Measurements from ENCODE around the gene PNPLA4. TPM values are rescaled to one million over a fixed set of nuclear protein-coding genes. Genes with fewer than 3 reads are reported as not detected.
A peak's percentile ranks its signal among the peaks of the same experiment; 100 is the strongest.

Gene PNPLA4
- total and polyA plus RNA-seq, 2 experiments from 2014 or later, result 19.4 to 20.0 TPM

DNA sequence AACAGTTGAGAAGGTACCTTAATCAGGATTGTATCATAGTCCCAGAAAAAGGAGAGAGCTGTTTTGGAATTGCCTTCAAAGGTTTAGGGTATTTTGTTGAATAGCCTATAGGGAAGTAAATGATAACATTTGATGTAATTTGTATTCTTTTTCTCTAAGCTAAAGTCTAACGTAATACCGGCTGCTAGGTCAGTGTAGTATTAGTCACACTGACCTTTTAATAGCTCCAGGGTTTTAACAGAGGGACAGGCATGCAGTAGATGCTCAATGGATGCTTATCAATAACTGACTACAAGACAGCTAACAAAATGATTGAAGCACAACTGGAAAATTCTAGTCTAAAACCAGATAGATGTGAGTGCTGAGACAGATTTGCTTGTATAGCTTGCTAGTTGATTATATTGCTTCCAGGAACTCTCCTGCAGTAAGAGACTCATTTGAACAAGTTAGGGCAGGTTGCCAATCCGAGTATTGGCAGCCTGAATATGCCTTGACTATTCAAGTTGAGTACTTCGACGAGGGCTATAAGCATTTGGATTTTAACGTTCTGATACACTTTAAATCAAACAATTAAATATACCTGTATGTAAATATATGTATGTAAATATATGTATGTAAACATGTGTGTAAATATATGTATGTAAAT lies 16.5 kb upstream of the PNPLA4 start:
- no peak overlapping the region for H3K27ac Mint-ChIP-seq
- Histone ChIP-seq H3K4me2 (no peak overlapping the region), H3K9me2 (ENCODE audit: insufficient read depth) (no peaks in the 10 kb centered on the region), H3K27ac (ENCODE audit: low read depth) (no peak overlapping the region), H3K4me3 (no peak overlapping the region), H2AFZ (no peak overlapping the region), H3K79me2 (replicated peaks; ENCODE audit: insufficient read depth) (no peaks in the 10 kb centered on the region), H3K27me3 (ENCODE audit: insufficient read depth) (no peaks in the 10 kb centered on the region), H3F3A (replicated peaks; ENCODE audit: low read depth) (no peaks in the 10 kb centered on the region), H3K36me3 (ENCODE audit: insufficient read depth) (no peaks in the 10 kb centered on the region), H4K20me1 (replicated peaks; ENCODE audit: insufficient read depth) (no peaks in the 10 kb centered on the region), H3K4me1 (ENCODE audit: insufficient read depth) (no peaks in the 10 kb centered on the region)
- no peak for DNase-seq (ENCODE audit: low spot score)
- ATAC-seq, result no peak
- H3K9me3 Mint-ChIP-seq, result no peaks in the 10 kb centered on the region
- no peak overlapping the region for H3K4me3 Mint-ChIP-seq
- TF ChIP-seq POLR2AphosphoS5 (IDR thresholded peaks at IDR 0.05; ENCODE audit: low read depth) (no peak), ETS1 (IDR thresholded peaks at IDR 0.05) (no peak)
- H3K4me1 Mint-ChIP-seq, result peaks cover 9% of the 10 kb centered on the region; the same call in 2 of the 3 replicates
- H3K27me3 Mint-ChIP-seq (ENCODE audit: insufficient read depth, low read depth, poor library complexity), result no peaks in the 10 kb centered on the region
- H3K36me3 Mint-ChIP-seq (ENCODE audit: low read depth), result no peaks in the 10 kb centered on the region

DNA sequence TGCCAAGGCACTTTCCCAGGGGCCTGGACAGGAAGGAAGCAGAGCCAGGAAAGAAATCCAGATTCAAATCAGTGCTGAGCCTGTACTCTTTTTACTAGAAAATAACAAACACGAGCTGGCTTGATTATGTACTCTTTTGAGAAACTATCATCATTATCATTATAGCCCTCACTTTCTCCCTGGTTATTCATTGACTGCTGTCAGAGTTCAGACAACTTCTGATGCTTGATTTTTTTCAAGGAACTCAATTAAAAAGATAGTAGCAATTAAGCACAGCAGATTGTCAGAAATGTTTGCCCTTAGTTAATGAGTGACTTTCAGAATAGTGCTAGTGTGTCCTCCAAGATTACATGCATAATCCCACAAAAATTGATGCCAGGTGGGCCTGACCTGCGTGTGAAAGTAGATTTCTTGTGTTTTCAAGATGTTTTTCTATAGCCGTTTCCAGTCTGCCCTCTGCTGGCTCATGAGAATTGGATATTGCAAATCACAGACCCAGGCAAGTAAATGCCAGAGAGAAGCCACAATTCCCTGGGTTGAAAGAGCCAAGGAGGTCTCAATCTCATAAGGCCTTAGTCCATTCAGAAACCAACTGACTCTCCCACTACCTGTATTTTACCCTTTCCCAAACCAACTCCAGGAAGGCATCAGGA lies 14.3 kb upstream of the PNPLA4 start:
- ATAC-seq (peak; percentile 29; the same call in 1 of the 3 replicates), DNase-seq (ENCODE audit: low spot score) (peak; percentile 37)
- Histone ChIP-seq H3K9me2 (ENCODE audit: insufficient read depth) (no peaks in the 10 kb centered on the region), H3K27me3 (ENCODE audit: insufficient read depth) (no peaks in the 10 kb centered on the region), H3K79me2 (replicated peaks; ENCODE audit: insufficient read depth) (no peaks in the 10 kb centered on the region), H3K4me2 (no peak overlapping the region), H3K27ac (ENCODE audit: low read depth) (no peak overlapping the region), H3K4me1 (ENCODE audit: insufficient read depth) (no peaks in the 10 kb centered on the region), H2AFZ (no peak overlapping the region), H4K20me1 (replicated peaks; ENCODE audit: insufficient read depth) (no peaks in the 10 kb centered on the region), H3K4me3 (no peak overlapping the region), H3F3A (replicated peaks; ENCODE audit: low read depth) (no peaks in the 10 kb centered on the region), H3K36me3 (ENCODE audit: insufficient read depth) (no peaks in the 10 kb centered on the region)
- H3K9me3 Mint-ChIP-seq, result no peaks in the 10 kb centered on the region
- H3K4me3 Mint-ChIP-seq, result no peak overlapping the region
- H3K27me3 Mint-ChIP-seq (ENCODE audit: insufficient read depth, low read depth, poor library complexity), result no peaks in the 10 kb centered on the region
- no peak overlapping the region for H3K27ac Mint-ChIP-seq
- TF ChIP-seq, protein P1, sequence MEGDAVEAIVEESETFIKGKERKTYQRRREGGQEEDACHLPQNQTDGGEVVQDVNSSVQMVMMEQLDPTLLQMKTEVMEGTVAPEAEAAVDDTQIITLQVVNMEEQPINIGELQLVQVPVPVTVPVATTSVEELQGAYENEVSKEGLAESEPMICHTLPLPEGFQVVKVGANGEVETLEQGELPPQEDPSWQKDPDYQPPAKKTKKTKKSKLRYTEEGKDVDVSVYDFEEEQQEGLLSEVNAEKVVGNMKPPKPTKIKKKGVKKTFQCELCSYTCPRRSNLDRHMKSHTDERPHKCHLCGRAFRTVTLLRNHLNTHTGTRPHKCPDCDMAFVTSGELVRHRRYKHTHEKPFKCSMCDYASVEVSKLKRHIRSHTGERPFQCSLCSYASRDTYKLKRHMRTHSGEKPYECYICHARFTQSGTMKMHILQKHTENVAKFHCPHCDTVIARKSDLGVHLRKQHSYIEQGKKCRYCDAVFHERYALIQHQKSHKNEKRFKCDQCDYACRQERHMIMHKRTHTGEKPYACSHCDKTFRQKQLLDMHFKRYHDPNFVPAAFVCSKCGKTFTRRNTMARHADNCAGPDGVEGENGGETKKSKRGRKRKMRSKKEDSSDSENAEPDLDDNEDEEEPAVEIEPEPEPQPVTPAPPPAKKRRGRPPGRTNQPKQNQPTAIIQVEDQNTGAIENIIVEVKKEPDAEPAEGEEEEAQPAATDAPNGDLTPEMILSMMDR (conservative IDR thresholded peaks at IDR 0.05; ENCODE audit: low read depth in 2 of 2), result peak; percentile 39 to 50
- TF ChIP-seq ZNF114 (CRISPR knock-in tag; IDR thresholded peaks at IDR 0.05), result no peak
- peaks cover under 1% of the 10 kb centered on the region; the same call in 2 of the 3 replicates for H3K4me1 Mint-ChIP-seq
- no peaks in the 10 kb centered on the region for H3K36me3 Mint-ChIP-seq (ENCODE audit: low read depth)

DNA sequence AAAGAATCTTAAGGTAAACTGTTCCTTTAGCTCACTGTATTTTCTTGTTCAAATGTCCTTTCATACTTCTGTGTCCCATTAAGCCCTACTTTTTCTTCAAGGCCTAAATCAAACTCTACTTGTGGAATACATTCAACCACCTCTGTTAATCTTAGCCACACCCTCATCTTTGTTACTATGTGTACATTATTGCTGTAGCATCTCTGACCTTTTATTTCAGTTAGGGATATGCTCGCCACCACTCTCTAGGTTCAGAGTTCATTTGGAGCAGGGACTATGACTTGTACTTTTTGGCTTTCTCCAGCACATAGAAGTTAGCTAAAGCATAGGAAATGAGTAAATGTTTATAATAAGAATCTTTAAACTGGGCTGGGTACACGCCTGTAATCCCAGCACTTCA lies 6.8 kb upstream of the PNPLA4 start:
- Histone ChIP-seq H3K79me2 (replicated peaks; ENCODE audit: insufficient read depth) (no peaks in the 10 kb centered on the region), H4K20me1 (replicated peaks; ENCODE audit: insufficient read depth) (no peaks in the 10 kb centered on the region; the same call in 1 of the 2 replicates), H2AFZ (no peak overlapping the region), H3K9me2 (ENCODE audit: insufficient read depth) (no peaks in the 10 kb centered on the region), H3K4me3 (no peak overlapping the region), H3F3A (replicated peaks; ENCODE audit: low read depth) (no peaks in the 10 kb centered on the region), H3K27me3 (ENCODE audit: insufficient read depth) (no peaks in the 10 kb centered on the region), H3K27ac (ENCODE audit: low read depth) (no peak overlapping the region), H3K4me1 (ENCODE audit: insufficient read depth) (no peaks in the 10 kb centered on the region), H3K36me3 (ENCODE audit: insufficient read depth) (no peaks in the 10 kb centered on the region), H3K4me2 (no peak overlapping the region)
- Mint-ChIP-seq H3K36me3 (ENCODE audit: low read depth) (no peaks in the 10 kb centered on the region), H3K27ac (no peak overlapping the region), H3K27me3 (ENCODE audit: insufficient read depth, low read depth, poor library complexity) (no peaks in the 10 kb centered on the region), H3K4me3 (no peak overlapping the region), H3K9me3 (no peaks in the 10 kb centered on the region), H3K4me1 (peaks cover 5% of the 10 kb centered on the region; the same call in 1 of the 3 replicates)
- ATAC-seq, result no peak
- DNase-seq (ENCODE audit: low spot score), result no peak
- no peak for TF ChIP-seq REST (IDR thresholded peaks at IDR 0.05; ENCODE audit: unreplicated experiment)

Data from GM23338 (cell line).